Esophagus muscularis mucosa (tissue), 4 donors: ENCODE measurements around the gene LRRN2.

Experiments
- EP300 ChIP-seq: sonication (generic); formaldehyde crosslinking; IDR thresholded peaks from one replicate; pipeline ENCODE4 v1.6.1; 2017; ENCODE audit warnings: antibody characterized with exemption
- POLR2A ChIP-seq: fragments of 450-650 bp; IDR thresholded peaks from one replicate; pipeline ENCODE4 v1.6.1; 2017; ENCODE audit warnings: antibody characterized with exemption, moderate library complexity, mild to moderate bottlenecking, low read depth
- TF ChIP-seq, protein P1 (sequence below), 3 experiments: fragments of 200-600 bp in 2 of 3; fragments of 450-650 bp in 1 of 3; sonication (generic) in 2 of 3; IDR thresholded peaks; one replicate each; pipeline ENCODE4 v1.5.1; 2017 to 2019; ENCODE audit warnings: antibody characterized with exemption in 3 of 3, mild to moderate bottlenecking in 2 of 3, moderate library complexity in 1 of 3

DNA sequence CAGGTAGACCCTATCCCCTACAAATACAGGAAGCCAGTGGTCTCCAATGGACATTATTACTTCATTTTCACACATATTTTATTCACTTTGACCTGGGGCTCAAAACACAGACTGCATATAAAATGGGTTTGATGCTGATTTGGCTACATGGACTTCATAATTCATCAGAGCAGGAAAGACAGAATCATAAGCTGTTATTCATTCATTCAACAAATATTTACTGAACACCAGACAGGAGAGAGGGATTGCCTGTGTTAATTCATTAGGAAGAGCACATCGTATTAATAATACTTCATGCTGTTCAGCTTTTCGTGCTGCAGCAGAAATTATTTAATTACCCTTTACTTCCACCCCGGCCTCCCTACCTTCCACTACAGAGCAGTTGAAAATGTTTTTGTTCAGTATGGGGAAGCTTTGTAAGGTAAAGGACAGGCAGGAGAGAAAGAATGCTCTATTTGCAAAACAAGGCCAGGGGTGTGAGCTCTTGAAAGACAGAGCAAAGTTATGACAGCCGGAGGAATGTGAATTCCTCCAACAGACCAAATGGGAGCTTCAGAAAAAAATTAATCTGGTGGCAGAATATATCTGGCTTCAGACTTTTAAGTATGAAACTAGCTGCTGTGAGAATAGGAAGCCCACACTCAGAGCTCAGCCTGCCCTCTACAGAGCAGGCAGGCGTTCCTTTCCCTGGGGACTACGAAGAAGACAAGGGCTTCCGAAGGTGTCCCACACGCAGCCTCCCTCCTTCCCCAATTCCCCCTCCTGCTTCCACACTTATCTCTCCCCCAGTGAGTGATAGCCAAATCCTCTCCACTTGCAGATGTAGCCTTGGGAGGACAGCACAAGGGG is 111.3 kb downstream of the LRRN2 start:
- TF ChIP-seq, protein P1, sequence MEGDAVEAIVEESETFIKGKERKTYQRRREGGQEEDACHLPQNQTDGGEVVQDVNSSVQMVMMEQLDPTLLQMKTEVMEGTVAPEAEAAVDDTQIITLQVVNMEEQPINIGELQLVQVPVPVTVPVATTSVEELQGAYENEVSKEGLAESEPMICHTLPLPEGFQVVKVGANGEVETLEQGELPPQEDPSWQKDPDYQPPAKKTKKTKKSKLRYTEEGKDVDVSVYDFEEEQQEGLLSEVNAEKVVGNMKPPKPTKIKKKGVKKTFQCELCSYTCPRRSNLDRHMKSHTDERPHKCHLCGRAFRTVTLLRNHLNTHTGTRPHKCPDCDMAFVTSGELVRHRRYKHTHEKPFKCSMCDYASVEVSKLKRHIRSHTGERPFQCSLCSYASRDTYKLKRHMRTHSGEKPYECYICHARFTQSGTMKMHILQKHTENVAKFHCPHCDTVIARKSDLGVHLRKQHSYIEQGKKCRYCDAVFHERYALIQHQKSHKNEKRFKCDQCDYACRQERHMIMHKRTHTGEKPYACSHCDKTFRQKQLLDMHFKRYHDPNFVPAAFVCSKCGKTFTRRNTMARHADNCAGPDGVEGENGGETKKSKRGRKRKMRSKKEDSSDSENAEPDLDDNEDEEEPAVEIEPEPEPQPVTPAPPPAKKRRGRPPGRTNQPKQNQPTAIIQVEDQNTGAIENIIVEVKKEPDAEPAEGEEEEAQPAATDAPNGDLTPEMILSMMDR (IDR thresholded peaks at IDR 0.05), result no peak
- TF ChIP-seq POLR2A (no peak), EP300 (no peak)
